Progenitor cell of endocrine pancreas (in vitro differentiated cells): Measurements from ENCODE around the gene DIPK1A. TPM values are rescaled to one million over a fixed set of nuclear protein-coding genes. Genes with fewer than 3 reads are reported as not detected.

Source experiments
- DNase-seq: peaks from one replicate; pipeline ENCODE4 v3.0.0; 2021; ENCODE audit warnings: low spot score; ENCODE audit not compliant: unreplicated experiment
- H3K27ac Mint-ChIP-seq: 2 replicates; pipeline ENCODE4 v1.8.0; 2021; ENCODE audit warnings: mild to moderate bottlenecking, moderate library complexity, mixed read lengths
- H3K27me3 Mint-ChIP-seq: 2 replicates; pipeline ENCODE4 v1.8.0; 2021; ENCODE audit warnings: mixed read lengths
- H3K36me3 Mint-ChIP-seq: 2 replicates; pipeline ENCODE4 v1.8.0; 2022; ENCODE audit warnings: mixed read lengths; ENCODE audit not compliant: insufficient read depth
- H3K4me1 Mint-ChIP-seq: 2 replicates; pipeline ENCODE4 v1.8.0; 2021; ENCODE audit warnings: low read depth, mixed read lengths
- H3K4me3 Mint-ChIP-seq: 2 replicates; pipeline ENCODE4 v1.8.0; 2021; ENCODE audit warnings: low read depth, mild to moderate bottlenecking, moderate library complexity, mixed read lengths
- H3K9me3 Mint-ChIP-seq: 2 replicates; pipeline ENCODE4 v1.8.0; 2021; ENCODE audit warnings: low read depth, mixed read lengths
- total RNA-seq: library from RNA; stranded (reverse); gene quantifications from 2 replicates; pipeline ENCODE4 v1.2.1, GENCODE V29; 2021
- TF ChIP-seq, protein P1 (sequence below): fragments of 200-600 bp; sonication (generic); IDR thresholded peaks from one replicate; pipeline ENCODE4 v1.5.0; 2021; ENCODE audit warnings: antibody characterized with exemption, mild to moderate bottlenecking; ENCODE audit not compliant: unreplicated experiment

Gene DIPK1A
- total RNA-seq, 1 donor from 2014 or later, result 6.9 TPM

DNA sequence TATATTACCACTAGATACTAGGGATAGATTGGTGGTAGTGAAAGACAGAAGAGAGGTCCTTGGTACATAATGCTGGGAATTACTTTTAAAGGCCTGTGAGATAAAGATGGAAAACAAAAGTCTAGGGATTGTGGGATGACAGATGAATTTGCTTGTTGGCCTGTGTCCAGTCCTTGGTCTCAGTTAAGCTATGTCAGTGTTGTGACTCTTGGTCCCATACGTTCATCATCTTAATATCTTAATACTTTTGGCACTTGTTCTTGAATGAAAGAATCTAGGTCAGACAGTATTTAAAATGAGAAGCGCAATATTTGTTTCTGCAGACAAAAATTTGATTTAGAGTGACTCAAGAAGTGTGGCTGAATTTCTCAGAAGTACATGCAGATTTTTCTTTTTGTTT lies 121.8 kb downstream of the DIPK1A start:
- TF ChIP-seq, protein P1, sequence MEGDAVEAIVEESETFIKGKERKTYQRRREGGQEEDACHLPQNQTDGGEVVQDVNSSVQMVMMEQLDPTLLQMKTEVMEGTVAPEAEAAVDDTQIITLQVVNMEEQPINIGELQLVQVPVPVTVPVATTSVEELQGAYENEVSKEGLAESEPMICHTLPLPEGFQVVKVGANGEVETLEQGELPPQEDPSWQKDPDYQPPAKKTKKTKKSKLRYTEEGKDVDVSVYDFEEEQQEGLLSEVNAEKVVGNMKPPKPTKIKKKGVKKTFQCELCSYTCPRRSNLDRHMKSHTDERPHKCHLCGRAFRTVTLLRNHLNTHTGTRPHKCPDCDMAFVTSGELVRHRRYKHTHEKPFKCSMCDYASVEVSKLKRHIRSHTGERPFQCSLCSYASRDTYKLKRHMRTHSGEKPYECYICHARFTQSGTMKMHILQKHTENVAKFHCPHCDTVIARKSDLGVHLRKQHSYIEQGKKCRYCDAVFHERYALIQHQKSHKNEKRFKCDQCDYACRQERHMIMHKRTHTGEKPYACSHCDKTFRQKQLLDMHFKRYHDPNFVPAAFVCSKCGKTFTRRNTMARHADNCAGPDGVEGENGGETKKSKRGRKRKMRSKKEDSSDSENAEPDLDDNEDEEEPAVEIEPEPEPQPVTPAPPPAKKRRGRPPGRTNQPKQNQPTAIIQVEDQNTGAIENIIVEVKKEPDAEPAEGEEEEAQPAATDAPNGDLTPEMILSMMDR, result no peak
- no peaks in the 10 kb centered on the region for H3K9me3 Mint-ChIP-seq
- H3K27me3 Mint-ChIP-seq, result no peaks in the 10 kb centered on the region
- H3K4me3 Mint-ChIP-seq, result no peak overlapping the region
- no peak for DNase-seq
- H3K36me3 Mint-ChIP-seq, result peaks cover 63% of the 10 kb centered on the region
- H3K4me1 Mint-ChIP-seq, result peaks cover 22% of the 10 kb centered on the region
- no peak overlapping the region for H3K27ac Mint-ChIP-seq

DNA sequence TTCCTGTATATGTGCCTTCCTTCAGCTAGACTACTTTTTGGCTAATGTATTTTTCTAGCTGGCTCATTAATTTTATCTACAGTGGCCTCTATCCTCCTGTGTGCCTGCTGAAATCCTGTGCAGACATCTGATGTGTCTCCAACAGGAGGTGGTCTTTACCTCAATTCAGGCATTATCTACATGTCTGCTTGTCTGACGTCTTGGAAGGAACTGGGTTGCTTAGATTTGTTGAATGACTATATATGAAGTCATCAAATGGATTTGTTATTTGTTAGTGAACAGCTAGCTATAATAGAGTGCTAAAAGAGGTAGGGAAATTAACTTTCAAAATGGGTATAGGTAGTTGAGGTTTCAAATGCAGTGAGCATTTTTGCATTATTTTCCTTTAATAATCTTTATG lies 122.7 kb downstream of the DIPK1A start:
- no peaks in the 10 kb centered on the region for H3K27me3 Mint-ChIP-seq
- H3K4me3 Mint-ChIP-seq, result no peak overlapping the region
- TF ChIP-seq, protein P1, result no peak
- DNase-seq, result no peak
- no peaks in the 10 kb centered on the region for H3K9me3 Mint-ChIP-seq
- H3K27ac Mint-ChIP-seq, result peak overlapping the region; percentile 81
- peaks cover 59% of the 10 kb centered on the region for H3K36me3 Mint-ChIP-seq
- H3K4me1 Mint-ChIP-seq, result peaks cover 31% of the 10 kb centered on the region

DNA sequence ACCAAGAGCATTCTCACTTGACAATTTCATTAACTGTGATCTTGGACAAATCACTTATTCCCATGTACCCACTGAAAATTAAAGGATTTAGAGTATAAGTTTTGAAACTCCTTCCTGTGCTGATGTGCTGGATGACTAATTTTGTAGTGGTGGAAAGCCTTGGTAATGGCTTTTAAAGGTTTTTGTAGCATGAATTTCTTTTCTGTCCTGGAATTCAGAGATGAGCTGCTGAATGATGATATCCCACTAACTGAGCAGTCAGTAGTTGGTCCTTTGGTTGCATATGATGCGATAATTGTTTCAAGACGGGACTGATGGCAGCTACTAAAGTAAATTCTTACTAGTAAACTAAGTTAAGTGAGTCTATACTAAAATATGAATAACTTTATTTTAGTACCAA lies 124.2 kb downstream of the DIPK1A start:
- H3K4me1 Mint-ChIP-seq, result peaks cover 40% of the 10 kb centered on the region
- no peaks in the 10 kb centered on the region for H3K27me3 Mint-ChIP-seq
- DNase-seq, result no peak
- TF ChIP-seq, protein P1, result no peak
- peak overlapping the region; percentile 69 for H3K27ac Mint-ChIP-seq
- H3K9me3 Mint-ChIP-seq, result no peaks in the 10 kb centered on the region
- H3K36me3 Mint-ChIP-seq, result peaks cover 53% of the 10 kb centered on the region
- H3K4me3 Mint-ChIP-seq, result no peak overlapping the region

DNA sequence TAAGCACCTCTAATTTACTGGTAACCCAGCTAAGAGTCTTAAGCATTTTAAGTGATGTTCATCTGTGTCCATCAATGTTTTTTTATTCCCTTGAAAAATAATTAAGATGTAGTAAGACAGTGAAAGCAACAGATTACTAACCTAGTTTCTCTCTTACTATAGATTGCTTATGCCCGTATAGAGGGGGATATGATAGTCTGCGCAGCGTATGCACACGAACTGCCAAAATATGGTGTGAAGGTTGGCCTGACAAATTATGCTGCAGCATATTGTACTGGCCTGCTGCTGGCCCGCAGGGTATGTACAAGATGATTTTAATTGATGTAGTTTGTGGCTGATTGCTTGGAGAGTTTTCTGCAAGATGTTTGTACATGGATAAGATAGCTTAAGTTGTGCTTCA lies 126.6 kb downstream of the DIPK1A start:
- Mint-ChIP-seq H3K4me3 (peak overlapping the region; percentile 99), H3K9me3 (no peaks in the 10 kb centered on the region), H3K27ac (peak overlapping the region; percentile 80), H3K4me1 (peaks cover 40% of the 10 kb centered on the region), H3K36me3 (peaks cover 40% of the 10 kb centered on the region), H3K27me3 (no peaks in the 10 kb centered on the region)
- TF ChIP-seq, protein P1, result no peak
- no peak for DNase-seq

DNA sequence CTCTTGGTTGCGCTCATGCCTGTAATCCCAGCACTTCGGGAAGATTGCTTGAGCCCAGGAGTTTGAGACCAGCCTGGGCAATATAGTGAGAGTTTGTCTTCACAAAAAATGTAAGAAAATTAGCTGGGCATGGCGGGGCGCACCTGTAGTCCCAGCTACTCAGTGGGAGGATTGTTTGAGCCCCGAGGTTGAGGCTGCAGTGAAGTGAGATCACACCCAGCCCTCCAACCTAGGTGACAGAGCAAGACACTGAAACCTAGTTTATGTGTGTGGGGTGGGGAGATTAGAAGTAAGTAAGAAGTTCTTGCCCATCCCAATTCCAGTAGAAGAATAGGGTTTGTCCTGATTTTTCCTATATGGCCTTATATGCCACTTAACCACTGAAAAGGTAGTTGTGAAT lies 127.4 kb downstream of the DIPK1A start:
- peaks cover 40% of the 10 kb centered on the region for H3K4me1 Mint-ChIP-seq
- TF ChIP-seq, protein P1, result no peak
- DNase-seq, result no peak
- H3K27me3 Mint-ChIP-seq, result no peaks in the 10 kb centered on the region
- peak overlapping the region; percentile 80 for H3K27ac Mint-ChIP-seq
- peaks cover 34% of the 10 kb centered on the region for H3K36me3 Mint-ChIP-seq
- H3K4me3 Mint-ChIP-seq, result peak overlapping the region; percentile 99
- H3K9me3 Mint-ChIP-seq, result no peaks in the 10 kb centered on the region
